Panc1 (cell line): ENCODE results near the gene CCNL2.

Source experiments
- POLR2AphosphoS5 ChIP-seq: IDR thresholded peaks from 2 replicates; pipeline ENCODE4 v1.6.1; 2012; ENCODE audit warnings: mild to moderate bottlenecking, low read depth, low read length, moderate library complexity
- SIN3A ChIP-seq: IDR thresholded peaks from 2 replicates; pipeline ENCODE4 v1.6.1; 2012; ENCODE audit warnings: low read depth, mild to moderate bottlenecking, low read length, moderate library complexity, borderline replicate concordance; ENCODE audit not compliant: insufficient read depth
- TCF7L2 ChIP-seq: IDR thresholded peaks from 2 replicates; pipeline ENCODE4 v1.6.1; 2011; ENCODE audit warnings: mild to moderate bottlenecking, low read depth, low read length, inconsistent platforms
- TF ChIP-seq, protein P1 (sequence below): fragments of 450-650 bp; IDR thresholded peaks from 2 replicates; pipeline ENCODE4 v1.5.1; 2017; ENCODE audit warnings: mild to moderate bottlenecking
- TF ChIP-seq, protein P2 (sequence below), 2 experiments: IDR thresholded peaks; 2 replicates each; pipeline ENCODE4 v1.6.1; 2011 to 2012; ENCODE audit warnings: low read depth in 2 of 2, control low read depth in 1 of 2, low read length in 1 of 2, mild to moderate bottlenecking in 1 of 2, moderate library complexity in 1 of 2; ENCODE audit not compliant: insufficient read depth in 1 of 2

DNA sequence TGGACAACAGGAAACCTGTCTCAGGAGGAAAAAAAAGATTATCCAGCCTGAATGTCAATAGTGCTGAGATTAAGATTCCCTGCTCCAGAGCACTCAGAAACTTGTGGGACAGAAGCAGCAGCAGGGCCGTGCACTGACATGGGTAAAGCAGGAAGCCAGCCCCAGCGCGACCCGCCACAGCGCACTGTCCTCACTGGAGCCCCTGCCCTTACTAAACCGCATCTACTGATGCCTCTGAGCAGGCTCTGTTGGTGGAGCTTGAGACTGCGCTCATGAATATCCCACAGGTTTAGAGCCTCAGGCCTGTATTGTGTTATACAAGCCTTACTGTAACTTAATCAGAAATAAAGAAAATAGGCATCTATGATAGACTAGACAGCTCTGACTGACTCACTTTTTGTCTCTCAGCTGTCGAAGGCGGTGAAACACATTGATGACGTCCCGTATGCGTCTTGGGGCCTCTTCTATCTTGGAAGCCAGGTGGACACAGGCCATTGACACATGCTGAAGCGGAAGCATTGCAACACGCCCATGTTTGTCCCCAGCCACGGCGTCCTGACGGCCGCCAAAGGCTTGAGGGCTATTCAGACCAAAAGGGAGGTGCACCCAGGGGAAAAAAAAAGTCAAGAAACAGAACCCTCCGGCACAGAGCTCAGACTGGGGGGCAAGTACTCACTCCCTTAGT, 1.2 kb downstream of the CCNL2 start:
- TF ChIP-seq, protein P1, sequence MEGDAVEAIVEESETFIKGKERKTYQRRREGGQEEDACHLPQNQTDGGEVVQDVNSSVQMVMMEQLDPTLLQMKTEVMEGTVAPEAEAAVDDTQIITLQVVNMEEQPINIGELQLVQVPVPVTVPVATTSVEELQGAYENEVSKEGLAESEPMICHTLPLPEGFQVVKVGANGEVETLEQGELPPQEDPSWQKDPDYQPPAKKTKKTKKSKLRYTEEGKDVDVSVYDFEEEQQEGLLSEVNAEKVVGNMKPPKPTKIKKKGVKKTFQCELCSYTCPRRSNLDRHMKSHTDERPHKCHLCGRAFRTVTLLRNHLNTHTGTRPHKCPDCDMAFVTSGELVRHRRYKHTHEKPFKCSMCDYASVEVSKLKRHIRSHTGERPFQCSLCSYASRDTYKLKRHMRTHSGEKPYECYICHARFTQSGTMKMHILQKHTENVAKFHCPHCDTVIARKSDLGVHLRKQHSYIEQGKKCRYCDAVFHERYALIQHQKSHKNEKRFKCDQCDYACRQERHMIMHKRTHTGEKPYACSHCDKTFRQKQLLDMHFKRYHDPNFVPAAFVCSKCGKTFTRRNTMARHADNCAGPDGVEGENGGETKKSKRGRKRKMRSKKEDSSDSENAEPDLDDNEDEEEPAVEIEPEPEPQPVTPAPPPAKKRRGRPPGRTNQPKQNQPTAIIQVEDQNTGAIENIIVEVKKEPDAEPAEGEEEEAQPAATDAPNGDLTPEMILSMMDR = no peak
- TF ChIP-seq, protein P2, sequence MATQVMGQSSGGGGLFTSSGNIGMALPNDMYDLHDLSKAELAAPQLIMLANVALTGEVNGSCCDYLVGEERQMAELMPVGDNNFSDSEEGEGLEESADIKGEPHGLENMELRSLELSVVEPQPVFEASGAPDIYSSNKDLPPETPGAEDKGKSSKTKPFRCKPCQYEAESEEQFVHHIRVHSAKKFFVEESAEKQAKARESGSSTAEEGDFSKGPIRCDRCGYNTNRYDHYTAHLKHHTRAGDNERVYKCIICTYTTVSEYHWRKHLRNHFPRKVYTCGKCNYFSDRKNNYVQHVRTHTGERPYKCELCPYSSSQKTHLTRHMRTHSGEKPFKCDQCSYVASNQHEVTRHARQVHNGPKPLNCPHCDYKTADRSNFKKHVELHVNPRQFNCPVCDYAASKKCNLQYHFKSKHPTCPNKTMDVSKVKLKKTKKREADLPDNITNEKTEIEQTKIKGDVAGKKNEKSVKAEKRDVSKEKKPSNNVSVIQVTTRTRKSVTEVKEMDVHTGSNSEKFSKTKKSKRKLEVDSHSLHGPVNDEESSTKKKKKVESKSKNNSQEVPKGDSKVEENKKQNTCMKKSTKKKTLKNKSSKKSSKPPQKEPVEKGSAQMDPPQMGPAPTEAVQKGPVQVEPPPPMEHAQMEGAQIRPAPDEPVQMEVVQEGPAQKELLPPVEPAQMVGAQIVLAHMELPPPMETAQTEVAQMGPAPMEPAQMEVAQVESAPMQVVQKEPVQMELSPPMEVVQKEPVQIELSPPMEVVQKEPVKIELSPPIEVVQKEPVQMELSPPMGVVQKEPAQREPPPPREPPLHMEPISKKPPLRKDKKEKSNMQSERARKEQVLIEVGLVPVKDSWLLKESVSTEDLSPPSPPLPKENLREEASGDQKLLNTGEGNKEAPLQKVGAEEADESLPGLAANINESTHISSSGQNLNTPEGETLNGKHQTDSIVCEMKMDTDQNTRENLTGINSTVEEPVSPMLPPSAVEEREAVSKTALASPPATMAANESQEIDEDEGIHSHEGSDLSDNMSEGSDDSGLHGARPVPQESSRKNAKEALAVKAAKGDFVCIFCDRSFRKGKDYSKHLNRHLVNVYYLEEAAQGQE (IDR thresholded peaks at IDR 0.05; ENCODE audit: insufficient read depth in 1 of 2, low read depth in 2 of 2, low read length in 1 of 2) = no peak
- TF ChIP-seq POLR2AphosphoS5 = no peak
- TF ChIP-seq TCF7L2 = no peak
- no peak for TF ChIP-seq SIN3A
